NOMO-1 (cell line): ENCODE data around the gene USP15.

ENCODE experiments used
- DNase-seq, 2 experiments: peaks; one replicate each; lab custom pipeline; 2025; ENCODE audit not compliant: unreplicated experiment in 2 of 2; lab: John Stamatoyannopoulos, UW

The USP15 gene

DNA sequence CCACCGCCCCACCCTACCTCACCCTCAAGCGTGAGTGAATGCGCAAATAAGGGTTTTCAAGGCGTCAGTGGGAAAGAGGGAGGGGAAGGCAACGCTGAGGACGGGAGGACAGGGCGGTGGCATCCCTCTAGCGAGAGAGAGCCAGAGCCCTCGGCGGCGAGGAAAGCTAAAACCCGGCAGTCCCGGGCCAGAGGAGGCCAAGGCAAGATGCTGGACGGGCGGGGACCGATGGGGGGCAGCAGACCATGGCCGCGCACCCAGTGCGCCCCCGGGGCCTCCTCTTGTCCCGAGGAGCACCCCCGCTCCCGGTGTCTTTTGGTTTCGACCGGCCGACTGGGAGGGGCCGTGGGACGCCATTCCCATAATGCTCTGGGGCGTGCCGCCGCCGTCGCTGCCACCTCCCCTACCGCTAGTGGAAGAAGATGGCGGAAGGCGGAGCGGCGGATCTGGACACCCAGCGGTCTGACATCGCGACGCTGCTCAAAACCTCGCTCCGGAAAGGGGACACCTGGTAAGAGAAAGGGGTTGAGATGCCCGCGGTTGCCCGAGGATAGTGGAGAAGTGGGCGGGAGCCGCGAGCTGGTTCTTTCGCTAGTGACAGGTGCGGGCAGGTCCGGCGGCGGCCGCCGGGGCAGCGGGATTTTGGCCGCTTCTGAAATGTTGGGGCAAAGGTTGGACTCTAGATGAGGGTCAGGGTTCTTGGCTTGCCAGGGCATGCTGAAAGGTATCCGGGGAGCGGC is at the start of gene USP15:
Gene USP15, plus strand, starts transcription at position 412 of the 740 bp plus-strand sequence. Its CDS starts 11 bp downstream, at position 423.
- peak; percentile 89 to 93 for DNase-seq

DNA sequence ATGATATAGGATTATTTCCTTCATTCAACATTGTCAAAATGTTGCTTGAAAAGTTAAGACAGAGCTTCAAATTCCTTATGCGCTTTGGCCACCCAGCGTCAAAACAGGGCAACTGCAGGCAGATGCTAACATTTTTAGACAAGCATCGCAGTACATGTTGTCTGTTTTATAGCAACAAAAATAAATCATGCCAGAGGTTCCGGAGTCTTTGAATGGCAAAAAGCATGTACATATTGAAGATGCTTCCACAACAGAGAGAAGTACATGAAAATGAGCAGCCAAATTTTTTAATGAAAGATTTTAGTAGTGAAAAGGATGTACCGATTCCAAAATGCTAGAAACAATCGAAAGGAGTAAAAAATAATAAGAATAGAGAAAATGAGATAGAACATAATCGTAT is 49.8 kb upstream of the USP15 start:
- peak; percentile 50 to 69 for DNase-seq

DNA sequence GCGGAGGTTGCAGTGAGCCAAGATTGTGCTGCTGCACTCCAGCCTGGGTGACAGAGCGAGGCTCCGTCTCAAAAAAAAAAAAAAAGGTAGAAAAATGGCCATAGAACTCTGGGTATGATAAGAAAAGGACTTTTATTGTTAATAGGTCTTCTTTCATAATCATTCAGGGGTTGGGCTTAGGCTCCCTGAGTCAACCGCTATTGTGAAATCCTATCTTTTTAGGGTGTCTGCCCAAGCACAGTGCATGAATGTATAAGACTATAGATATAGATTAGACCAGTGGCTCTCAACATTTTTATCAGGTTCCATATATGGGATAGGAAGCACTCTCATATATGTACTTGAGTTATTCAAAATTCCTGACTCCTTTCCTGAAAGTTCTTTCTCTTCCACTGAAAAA is 48.7 kb upstream of the USP15 start:
- peak; percentile 88 to 89 for DNase-seq

DNA sequence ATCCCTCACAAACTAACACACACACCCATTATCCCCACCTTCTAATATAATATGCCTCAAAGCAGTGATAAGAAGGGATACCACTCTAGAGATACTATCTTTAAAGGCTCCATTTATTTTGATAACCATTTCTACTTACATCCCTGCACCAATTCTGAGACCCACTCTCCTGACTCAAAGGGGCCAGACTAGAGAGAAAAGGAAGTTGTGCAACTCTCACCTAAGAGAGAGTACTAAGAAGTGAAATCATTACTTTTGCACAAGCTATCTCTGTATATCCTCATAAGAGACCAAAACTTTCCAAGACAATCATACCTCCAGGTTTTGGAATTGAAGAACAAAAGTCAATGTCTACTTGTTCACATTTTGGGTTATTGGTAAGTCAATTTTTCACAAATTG is 45.4 kb upstream of the USP15 start:
- DNase-seq: peak; percentile 51 to 75

GRCh38 chr12:62215506-62215905 is 44.7 kb upstream of the USP15 start:
- DNase-seq: peak; percentile 29 to 78

GRCh38 chr12:62217466-62218194 is 42.6 kb upstream of the USP15 start:
- peak in 1 of 2 experiments; percentile 3 for DNase-seq

GRCh38 chr12:62221107-62221506 is 39.1 kb upstream of the USP15 start:
- no peak for DNase-seq

DNA sequence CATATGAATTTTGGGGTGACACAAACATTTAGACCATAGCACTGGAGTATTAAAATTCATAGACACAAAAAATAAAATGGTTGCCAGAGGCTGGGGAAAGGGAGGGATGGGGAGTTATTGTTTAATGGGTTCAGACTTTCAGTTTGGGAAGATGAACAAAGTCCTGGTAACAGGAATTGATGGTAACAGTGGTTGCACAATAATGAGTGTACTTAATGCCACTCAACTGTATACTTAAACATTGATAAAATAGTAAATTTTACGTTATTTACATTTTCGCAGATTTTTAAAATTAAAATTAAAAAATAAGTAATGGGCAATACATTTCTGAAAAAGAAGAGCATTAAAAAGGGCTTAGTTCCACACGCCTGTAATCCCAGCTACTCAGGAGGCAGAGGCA is 35.6 kb upstream of the USP15 start:
- no peak for DNase-seq

GRCh38 chr12:62227091-62227490 is 33.1 kb upstream of the USP15 start:
- no peak for DNase-seq

- no peak for DNase-seq
Measured at GRCh38 chr12:62230652-62231051, 29.6 kb upstream of the USP15 start.

DNA sequence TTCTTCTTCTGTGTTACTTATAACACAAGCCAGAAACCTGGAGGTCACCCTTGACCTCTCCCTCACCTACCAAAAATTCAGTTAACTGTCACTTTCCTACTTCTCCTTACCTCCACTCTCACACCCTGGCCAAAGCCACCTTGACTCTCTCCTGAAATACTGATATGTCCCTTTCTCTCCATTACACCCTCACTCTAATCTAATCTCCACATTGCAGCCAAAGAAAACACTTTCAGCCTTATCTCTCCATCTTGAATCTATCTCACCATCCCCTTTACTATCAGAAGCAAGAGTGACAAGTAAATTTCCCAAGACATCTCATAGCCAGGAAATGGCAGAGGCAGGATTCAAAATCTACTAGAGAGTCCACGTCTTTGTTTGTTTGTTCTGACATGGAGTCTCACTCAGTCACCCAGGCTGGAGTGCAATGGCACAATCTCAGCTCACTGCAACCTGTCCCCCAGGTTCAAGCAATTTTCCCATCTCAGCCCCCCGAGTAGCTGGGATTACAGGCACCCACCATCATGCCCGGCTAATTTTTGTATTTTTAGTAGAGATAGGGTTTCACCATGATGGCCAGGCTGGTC is 28.0 kb upstream of the USP15 start:
- DNase-seq: no peak

DNA sequence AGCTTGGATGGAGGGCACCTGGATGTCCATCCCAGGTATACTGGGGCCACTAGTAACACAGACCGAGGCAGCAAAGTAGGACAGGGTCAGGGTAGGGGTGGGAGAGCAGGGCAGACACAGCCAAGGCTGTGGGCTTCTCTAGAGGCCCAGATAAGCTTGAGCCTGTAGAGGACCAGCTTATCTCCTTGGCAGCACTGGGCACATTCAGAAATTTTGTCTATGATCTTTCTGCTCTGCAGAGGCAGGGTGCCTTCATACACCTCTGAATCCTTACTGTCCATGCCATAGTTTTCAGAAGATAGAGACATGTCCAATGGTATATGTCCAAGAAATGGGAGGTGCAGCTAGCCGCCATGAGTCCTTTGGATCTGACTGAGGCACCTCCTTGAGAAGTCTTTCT is 26.4 kb upstream of the USP15 start:
- no peak for DNase-seq

DNA sequence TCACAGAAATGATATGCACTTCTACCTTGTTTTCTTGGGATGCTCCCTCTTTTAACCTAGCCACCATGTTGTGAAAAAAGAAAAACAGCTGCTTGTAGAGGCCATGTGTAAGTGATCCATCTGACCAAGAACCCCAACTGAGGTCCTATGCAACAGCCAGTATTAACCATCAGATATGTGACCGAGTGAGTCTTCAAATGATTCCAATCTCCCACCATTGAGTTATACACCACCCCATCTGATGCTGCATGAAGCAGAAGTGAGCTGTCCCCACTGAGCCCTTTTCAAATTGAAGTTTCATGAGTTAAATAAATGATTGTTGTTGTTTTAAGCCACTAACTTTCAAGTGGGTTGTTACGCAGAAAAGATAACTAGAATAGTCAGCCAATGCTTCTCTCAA is 20.6 kb upstream of the USP15 start:
- no peak for DNase-seq

DNA sequence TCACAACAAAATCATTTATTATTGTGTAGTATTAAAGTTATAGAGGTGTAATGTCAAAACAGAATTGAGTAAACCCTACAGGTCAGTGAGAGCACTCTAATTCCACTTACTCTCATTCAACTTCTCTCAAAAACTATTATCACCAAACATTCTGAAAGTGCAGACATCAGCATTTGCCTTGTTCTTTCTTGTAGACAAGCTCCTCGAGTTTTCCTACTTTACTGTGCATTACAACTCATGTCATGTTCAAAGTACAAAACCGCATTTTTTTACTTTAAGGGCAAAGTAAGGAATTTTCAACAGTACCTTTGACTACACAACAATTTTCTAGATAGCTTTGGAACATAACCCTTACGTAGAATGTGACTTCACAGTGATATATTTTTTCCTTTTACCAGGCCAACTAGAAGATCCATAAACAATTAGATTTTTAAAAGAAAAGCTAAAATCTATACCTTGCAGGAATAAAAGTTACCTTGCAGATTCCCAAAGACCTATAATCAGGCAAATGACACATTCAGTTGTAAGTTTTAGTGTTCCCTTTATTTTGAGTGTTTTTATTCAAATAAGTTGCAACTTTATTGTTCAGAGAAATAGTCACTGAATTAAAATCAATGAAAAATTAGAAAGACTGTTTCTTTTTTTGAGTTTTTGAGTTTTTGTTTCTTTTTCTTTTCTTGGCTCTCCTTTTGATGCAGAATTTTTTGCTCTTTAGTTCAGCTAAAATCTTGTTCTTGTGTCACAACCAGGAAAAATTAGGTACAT is 12.7 kb upstream of the USP15 start:
- DNase-seq: no peak

- peak; percentile 34 to 38 for DNase-seq
Measured at GRCh38 chr12:62248873-62249272, 11.3 kb upstream of the USP15 start.

DNA sequence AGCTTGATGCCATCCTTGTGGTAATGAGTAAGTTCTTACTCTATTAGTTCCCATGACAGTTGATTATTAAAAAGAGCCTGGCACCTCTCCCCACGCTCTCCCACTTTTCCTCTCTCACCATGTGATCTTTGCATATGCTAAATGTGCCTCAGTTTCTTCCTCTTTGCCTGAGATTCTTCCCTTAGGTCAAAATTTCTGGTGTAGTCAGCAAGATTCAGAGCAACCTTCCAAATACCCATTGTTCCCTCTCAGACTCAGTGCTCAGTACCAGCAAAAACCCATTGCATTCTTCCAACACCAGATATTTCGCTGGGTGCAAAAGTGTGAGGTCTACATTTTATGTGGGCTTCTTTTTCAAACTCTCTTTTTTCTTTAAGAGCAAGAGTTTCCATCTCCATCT is 10.8 kb upstream of the USP15 start:
- DNase-seq: no peak

GRCh38 chr12:62250671-62251608 is 9.3 kb upstream of the USP15 start:
- DNase-seq: peak; percentile 63 to 78

- no peak for DNase-seq
Measured at GRCh38 chr12:62251609-62251958, 8.6 kb upstream of the USP15 start.

- no peak for DNase-seq
Measured at GRCh38 chr12:62252576-62252975, 7.6 kb upstream of the USP15 start.

DNA sequence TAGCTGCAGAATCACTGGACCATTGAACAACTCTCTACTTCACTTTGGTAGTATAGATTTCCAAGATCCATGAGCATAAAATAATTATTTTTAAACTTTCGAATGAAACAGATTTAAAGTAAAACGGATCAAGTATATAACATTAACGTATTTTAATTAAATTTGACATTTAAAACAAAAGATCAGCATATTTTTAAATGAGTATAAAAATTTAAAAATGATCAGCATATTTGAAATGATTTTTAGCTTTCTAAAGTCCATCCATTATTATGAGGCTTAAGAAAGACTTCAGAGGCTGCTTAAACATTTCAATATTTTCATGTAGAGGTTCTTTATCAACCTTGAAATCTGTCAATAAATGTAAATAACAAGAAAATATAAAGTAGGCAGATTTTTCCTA is 5.2 kb upstream of the USP15 start:
- DNase-seq: no peak
